ENCODE data around the gene GPC5. TPM values are rescaled to one million over a fixed set of nuclear protein-coding genes. Genes with fewer than 3 reads are reported as not detected.
"Not testable (repeated sequence)": the region's sequence is repeated elsewhere in the genome, so short reads cannot be mapped to it uniquely, and the experiment has no call there.

Gene GPC5
- total and polyA plus RNA-seq, 2 experiments from 2014 or later, result 0.32 TPM; not detected in 1

GRCh38 chr13:92480387-92480786 lies 1082.0 kb downstream of the GPC5 start:
- WGBS, 2 experiments (ENCODE audit: low coverage in 1 of 2, low lambda C conversion rate in 2 of 2, missing lambda C conversion rate in 2 of 2), result 21 to 23% methylated on average over 3 of the region's 3 CpGs

GRCh38 chr13:92482790-92483189 lies 1084.4 kb downstream of the GPC5 start:
- H3K36me3 ChIP-seq (ENCODE audit: low read depth); H3K9me2 ChIP-seq (ENCODE audit: insufficient read depth); in situ Hi-C loops (cut with MboI); H3K4me1 ChIP-seq (ENCODE audit: insufficient read depth); H3F3A ChIP-seq (ENCODE audit: insufficient read depth); H3K4me3 ChIP-seq; H2AFZ ChIP-seq; H3K27ac ChIP-seq; H3K9ac ChIP-seq; H3K27me3 ChIP-seq (replicated peaks; ENCODE audit: insufficient read depth); DNase-seq; H3K4me2 ChIP-seq (ENCODE audit: unreplicated experiment); H3K9me3 ChIP-seq (ENCODE audit: low read depth); H3K79me2 ChIP-seq (ENCODE audit: insufficient read depth); H4K20me1 ChIP-seq (ENCODE audit: insufficient read depth): not testable (repeated sequence)
- 20 to 24% methylated on average over 3 of the region's 3 CpGs for WGBS, 2 experiments (ENCODE audit: low coverage in 1 of 2, low lambda C conversion rate in 2 of 2, missing lambda C conversion rate in 2 of 2)

More at GRCh38 chr13:92480387-92480786, 1082.0 kb downstream of the GPC5 start:
- no peak for DNase-seq
- H3K9me3 ChIP-seq (ENCODE audit: low read depth), result no peaks in the 10 kb centered on the region
- H3K27ac ChIP-seq, result no peak overlapping the region
- H4K20me1 ChIP-seq (ENCODE audit: insufficient read depth), result no peaks in the 10 kb centered on the region
- no peaks in the 10 kb centered on the region for H3F3A ChIP-seq (ENCODE audit: insufficient read depth)
- no peak overlapping the region for H3K4me2 ChIP-seq (ENCODE audit: unreplicated experiment)
- no peaks in the 10 kb centered on the region for H3K9me2 ChIP-seq (ENCODE audit: insufficient read depth)
- H3K36me3 ChIP-seq (ENCODE audit: low read depth), result no peaks in the 10 kb centered on the region
- H3K4me1 ChIP-seq (ENCODE audit: insufficient read depth), result no peaks in the 10 kb centered on the region
- no peak overlapping the region for H3K4me3 ChIP-seq
- H3K27me3 ChIP-seq (replicated peaks; ENCODE audit: insufficient read depth), result no peaks in the 10 kb centered on the region
- H2AFZ ChIP-seq, result no peak overlapping the region
- H3K9ac ChIP-seq, result no peak overlapping the region
- in situ Hi-C loops (cut with MboI), result no loop called here
- TF ChIP-seq EZH2phosphoT487 (IDR thresholded peaks at IDR 0.05; ENCODE audit: insufficient read depth, low read depth) (no peak), EZH2 (IDR thresholded peaks at IDR 0.05; ENCODE audit: insufficient read depth, poor library complexity, severe bottlenecking) (no peak)
- no peaks in the 10 kb centered on the region for H3K79me2 ChIP-seq (ENCODE audit: insufficient read depth)

DNA sequence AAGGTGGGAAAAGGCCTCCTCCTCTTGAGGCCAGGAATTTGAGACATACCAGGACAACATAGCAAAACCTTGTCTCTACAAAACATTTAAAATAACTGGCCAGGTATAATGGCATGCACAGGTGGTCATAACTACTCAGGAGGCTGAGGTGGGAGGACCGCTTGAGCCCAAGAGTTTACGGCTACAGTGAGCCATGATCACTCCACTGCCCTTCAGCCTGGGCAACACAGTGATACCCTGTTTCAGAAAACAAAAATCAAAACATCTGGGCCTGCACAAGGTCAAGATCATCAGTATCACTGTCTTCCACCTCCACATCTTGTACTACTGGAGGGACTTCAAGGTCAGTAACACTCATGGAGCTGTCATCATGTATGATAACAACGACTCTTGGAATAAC lies 1085.5 kb downstream of the GPC5 start:
- Histone ChIP-seq H3K9me2 (ENCODE audit: insufficient read depth) (no peaks in the 10 kb centered on the region), H4K20me1 (ENCODE audit: insufficient read depth) (no peaks in the 10 kb centered on the region), H3K4me3 (no peak overlapping the region), H3F3A (ENCODE audit: insufficient read depth) (no peaks in the 10 kb centered on the region), H3K36me3 (ENCODE audit: low read depth) (no peaks in the 10 kb centered on the region), H3K79me2 (ENCODE audit: insufficient read depth) (no peaks in the 10 kb centered on the region), H3K4me2 (ENCODE audit: unreplicated experiment) (no peak overlapping the region), H3K9me3 (ENCODE audit: low read depth) (no peaks in the 10 kb centered on the region), H2AFZ (no peak overlapping the region), H3K4me1 (ENCODE audit: insufficient read depth) (no peaks in the 10 kb centered on the region), H3K27ac (no peak overlapping the region), H3K27me3 (replicated peaks; ENCODE audit: insufficient read depth) (no peaks in the 10 kb centered on the region), H3K9ac (no peak overlapping the region)
- WGBS, 2 experiments (ENCODE audit: low coverage in 1 of 2, low lambda C conversion rate in 2 of 2, missing lambda C conversion rate in 2 of 2), result 36 to 40% methylated on average over 3 of the region's 3 CpGs
- in situ Hi-C loops (cut with MboI), result no loop called here
- TF ChIP-seq EZH2 (IDR thresholded peaks at IDR 0.05; ENCODE audit: insufficient read depth, poor library complexity, severe bottlenecking), result no peak
- DNase-seq, result no peak

DNA sequence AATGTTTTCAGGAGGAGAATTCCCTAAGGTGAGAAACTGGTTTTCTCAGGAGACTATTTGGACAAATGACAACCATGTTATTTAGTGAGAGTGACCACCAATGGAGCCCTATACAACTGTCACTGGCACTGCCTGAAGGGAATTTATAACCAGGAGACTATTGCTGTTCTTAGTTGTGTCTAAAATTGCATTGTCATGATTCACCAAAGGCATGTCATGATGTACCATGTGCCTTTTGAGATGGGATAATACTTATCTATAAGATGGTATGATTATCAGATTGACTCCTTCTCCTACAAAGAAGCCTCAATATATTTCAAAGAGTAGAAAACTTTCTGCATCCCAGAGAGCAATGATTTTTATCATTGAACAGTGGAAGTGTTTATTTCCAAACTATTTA lies 1088.8 kb downstream of the GPC5 start:
- no peak overlapping the region for H3K27ac ChIP-seq
- H3K9ac ChIP-seq, result no peak overlapping the region
- no peaks in the 10 kb centered on the region for H3K9me2 ChIP-seq (ENCODE audit: insufficient read depth)
- in situ Hi-C loops (cut with MboI), result no loop called here
- no peaks in the 10 kb centered on the region for H3K27me3 ChIP-seq (replicated peaks; ENCODE audit: insufficient read depth)
- H3K36me3 ChIP-seq (ENCODE audit: low read depth), result no peaks in the 10 kb centered on the region
- H4K20me1 ChIP-seq (ENCODE audit: insufficient read depth), result no peaks in the 10 kb centered on the region
- H3K4me2 ChIP-seq (ENCODE audit: unreplicated experiment), result no peak overlapping the region
- H2AFZ ChIP-seq, result no peak overlapping the region
- no peak for DNase-seq
- H3K4me3 ChIP-seq, result no peak overlapping the region
- TF ChIP-seq EZH2 (IDR thresholded peaks at IDR 0.05; ENCODE audit: insufficient read depth, poor library complexity, severe bottlenecking) (no peak), EZH2phosphoT487 (IDR thresholded peaks at IDR 0.05; ENCODE audit: insufficient read depth, low read depth) (no peak)
- no peaks in the 10 kb centered on the region for H3K4me1 ChIP-seq (ENCODE audit: insufficient read depth)
- H3F3A ChIP-seq (ENCODE audit: insufficient read depth), result no peaks in the 10 kb centered on the region
- no peaks in the 10 kb centered on the region for H3K9me3 ChIP-seq (ENCODE audit: low read depth)
- H3K79me2 ChIP-seq (ENCODE audit: insufficient read depth), result no peaks in the 10 kb centered on the region

DNA sequence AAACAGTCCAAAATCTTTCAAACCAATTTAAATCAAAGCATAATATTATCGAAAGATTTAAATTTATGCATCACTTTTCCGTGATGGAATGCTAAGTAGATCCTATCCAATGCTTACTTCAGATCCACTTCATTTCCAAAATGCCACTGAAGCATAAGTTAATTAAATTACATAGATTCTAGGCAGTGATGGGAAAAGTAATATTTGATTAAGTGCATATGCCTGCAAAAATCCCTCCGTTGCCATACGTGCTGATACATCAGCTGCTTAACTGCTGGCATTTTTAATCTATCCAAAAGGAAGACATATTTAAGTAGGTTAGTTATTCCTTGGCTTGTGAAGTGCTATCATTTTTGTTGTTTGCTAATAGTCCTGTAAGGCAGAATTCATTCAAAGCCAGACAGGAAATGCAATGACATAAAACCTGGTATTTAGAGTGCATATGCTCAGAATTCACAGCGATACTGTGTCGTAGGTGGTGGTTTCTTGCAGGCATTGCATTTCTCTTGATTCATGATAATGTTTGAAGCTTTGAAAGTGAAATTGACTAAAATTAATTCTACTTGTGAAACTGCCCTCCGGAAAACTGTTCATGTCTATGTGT lies 1089.9 kb downstream of the GPC5 start:
- no peak for TF ChIP-seq EZH2 (IDR thresholded peaks at IDR 0.05; ENCODE audit: insufficient read depth, poor library complexity, severe bottlenecking)
- TF ChIP-seq EZH2phosphoT487 (IDR thresholded peaks at IDR 0.05; ENCODE audit: insufficient read depth, low read depth), result no peak

More for the DNA sequence above, 1089.9 kb downstream of the GPC5 start:
- Histone ChIP-seq H3K9ac (no peak overlapping the region), H4K20me1 (ENCODE audit: insufficient read depth) (no peaks in the 10 kb centered on the region), H3K4me3 (no peak overlapping the region), H3F3A (ENCODE audit: insufficient read depth) (no peaks in the 10 kb centered on the region), H3K4me1 (ENCODE audit: insufficient read depth) (no peaks in the 10 kb centered on the region), H3K27me3 (replicated peaks; ENCODE audit: insufficient read depth) (no peaks in the 10 kb centered on the region), H2AFZ (no peak overlapping the region), H3K4me2 (ENCODE audit: unreplicated experiment) (no peak overlapping the region), H3K9me2 (ENCODE audit: insufficient read depth) (no peaks in the 10 kb centered on the region), H3K9me3 (ENCODE audit: low read depth) (no peaks in the 10 kb centered on the region), H3K27ac (no peak overlapping the region), H3K79me2 (ENCODE audit: insufficient read depth) (no peaks in the 10 kb centered on the region), H3K36me3 (ENCODE audit: low read depth) (no peaks in the 10 kb centered on the region)
- DNase-seq, result no peak
- 7 to 8% methylated on average over 7 of the region's 7 CpGs for WGBS, 2 experiments (ENCODE audit: low coverage in 1 of 2, low lambda C conversion rate in 2 of 2, missing lambda C conversion rate in 2 of 2)
- in situ Hi-C loops (cut with MboI), result no loop called here

All from GM23248 (cell line).